Panc1 (cell line): Measurements from ENCODE around the gene EIF4G3. TPM values are rescaled to one million over a fixed set of nuclear protein-coding genes. Genes with fewer than 3 reads are reported as not detected.
"Not testable (repeated sequence)": the region's sequence is repeated elsewhere in the genome, so short reads cannot be mapped to it uniquely, and the experiment has no call there.

Source experiments
- ATAC-seq: fragments of 200-7000 bp; cut with Tn5 transposase; 2 replicates; pipeline ENCODE4 v1.9.1; 2020; ENCODE audit warnings: mild to moderate bottlenecking, moderate library complexity
- BruUV-seq: library from RNA; stranded (reverse); fragments of 400-500 nt; replicated peaks from 2 replicates; lab custom pipeline; 2021; lab: Mats Ljungman, UMichigan
- CTCF ChIA-PET: fragments of 300-600 bp; sonication (Branson Sonifier 250); formaldehyde crosslinking; loops from one replicate; lab custom pipeline; 2022; ENCODE audit warnings: antibody characterized with exemption; lab: Charles Lee
- POLR2A ChIA-PET: fragments of 300-600 bp; sonication (Branson Sonifier 250); formaldehyde crosslinking; loops from one replicate; lab custom pipeline; 2022; ENCODE audit warnings: antibody characterized with exemption; lab: Charles Lee
- DNase-seq: peaks from one replicate; pipeline ENCODE4 v3.0.0-alpha.2; 2010; ENCODE audit warnings: low read depth, low spot score
- H3K27ac ChIP-seq: 2 replicates; pipeline ENCODE4 v1.5.1; 2011; ENCODE audit warnings: mild to moderate bottlenecking, low read length, inconsistent platforms
- H3K27me3 ChIP-seq: fragments of 200-500 bp; sonication (Bioruptor generic); 2 replicates; pipeline ENCODE4 v1.6.0; 2014; ENCODE audit warnings: low read length, inconsistent platforms; ENCODE audit not compliant: control insufficient read depth, insufficient read depth
- H3K36me3 ChIP-seq: fragments of 200-500 bp; sonication (Bioruptor generic); 2 replicates; pipeline ENCODE4 v1.5.1; 2014; ENCODE audit warnings: inconsistent platforms, mild to moderate bottlenecking, low read length, moderate library complexity; ENCODE audit not compliant: control insufficient read depth, insufficient read depth
- H3K4me1 ChIP-seq: 2 replicates; pipeline ENCODE4 v1.5.1; 2011; ENCODE audit warnings: inconsistent platforms, mild to moderate bottlenecking, low read length, moderate library complexity; ENCODE audit not compliant: control insufficient read depth, insufficient read depth
- H3K4me3 ChIP-seq, 2 experiments: 2 replicates each; pipeline ENCODE4 v1.5.1; 2011 to 2012; ENCODE audit warnings: low read depth in 2 of 2, low read length in 2 of 2, mild to moderate bottlenecking in 2 of 2, inconsistent platforms in 1 of 2, moderate library complexity in 1 of 2
- H3K9me3 ChIP-seq: fragments of 200-500 bp; sonication (Bioruptor generic); 2 replicates; pipeline ENCODE4 v1.5.1; 2014; ENCODE audit warnings: low read depth, mild to moderate bottlenecking, inconsistent platforms, low read length, moderate library complexity; ENCODE audit not compliant: control insufficient read depth, insufficient read depth
- CTCF ChIP-seq: fragments of 450-650 bp; IDR thresholded peaks from 2 replicates; pipeline ENCODE4 v1.5.1; 2017; ENCODE audit warnings: mild to moderate bottlenecking
- POLR2AphosphoS5 ChIP-seq: IDR thresholded peaks from 2 replicates; pipeline ENCODE4 v1.6.1; 2012; ENCODE audit warnings: mild to moderate bottlenecking, low read depth, low read length, moderate library complexity
- REST ChIP-seq, 2 experiments: IDR thresholded peaks; 2 replicates each; pipeline ENCODE4 v1.6.1; 2011 to 2012; ENCODE audit warnings: low read depth in 2 of 2, control low read depth in 1 of 2, low read length in 1 of 2, mild to moderate bottlenecking in 1 of 2, moderate library complexity in 1 of 2; ENCODE audit not compliant: insufficient read depth in 1 of 2
- SIN3A ChIP-seq: IDR thresholded peaks from 2 replicates; pipeline ENCODE4 v1.6.1; 2012; ENCODE audit warnings: low read depth, mild to moderate bottlenecking, low read length, moderate library complexity, borderline replicate concordance; ENCODE audit not compliant: insufficient read depth
- TCF7L2 ChIP-seq: IDR thresholded peaks from 2 replicates; pipeline ENCODE4 v1.6.1; 2011; ENCODE audit warnings: mild to moderate bottlenecking, low read depth, low read length, inconsistent platforms
- in situ Hi-C: cut with HindIII; loops from 2 replicates; pipeline ENCODE4 v1.10.0; 2016; ENCODE audit warnings: low sequenced_read_pairs, low pct_unique_long_range_greater_than_20kb
- intact Hi-C: fragments of 100-400 bp; cut with micrococcal nuclease; formaldehyde crosslinking; loops from one replicate; pipeline ENCODE4 v1.10.0; 2022; ENCODE audit not compliant: unreplicated experiment
- total RNA-seq: library from RNA; stranded (reverse); gene quantifications from one replicate; pipeline ENCODE4 v1.2.1, GENCODE V29; 2021; ENCODE audit not compliant: unreplicated experiment

The EIF4G3 gene
- total RNA-seq, 1 experiment from 2014 or later: 78.6 TPM

GRCh38 chr1:21201650-21202049, 25.0 kb upstream of the EIF4G3 start:
- BruUV-seq: no TSS peak
- CTCF ChIA-PET: interaction anchor here (0.6 to 0.7 kb wide), 2 partner anchors 397 to 1060 kb away, joined by 3 to 4 read pairs; no protein-coding TSS in a partner anchor
- no peaks in the 10 kb centered on the region for H3K27me3 ChIP-seq

DNA sequence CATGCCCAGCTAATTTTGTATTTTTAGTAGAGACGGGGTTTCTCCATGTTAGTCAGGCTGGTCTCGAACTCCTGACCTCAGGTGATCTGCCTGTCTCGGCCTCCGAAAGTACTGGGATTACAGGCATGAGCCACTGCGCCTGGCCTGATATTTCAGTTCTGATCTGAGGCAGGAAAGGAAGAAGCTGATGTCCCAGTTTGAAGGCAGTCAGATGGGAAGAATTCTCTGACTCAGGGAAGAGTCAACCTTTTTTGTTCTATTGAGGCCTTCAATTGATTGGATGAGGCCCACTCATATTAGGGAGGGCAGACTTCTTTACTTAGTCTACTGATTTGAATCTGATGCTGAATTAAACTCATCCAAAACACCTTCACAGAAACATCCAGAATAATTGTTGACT, 24.5 kb upstream of the EIF4G3 start:
- POLR2A ChIA-PET, DNase-seq, H3K9me3 ChIP-seq, intact Hi-C loops, H3K36me3 ChIP-seq, in situ Hi-C loops, H3K27ac ChIP-seq, H3K4me3 ChIP-seq, ATAC-seq, H3K27me3 ChIP-seq, H3K4me1 ChIP-seq, BruUV-seq: not testable (repeated sequence)
- CTCF ChIA-PET: interaction anchor here (0.5 to 0.6 kb wide), 2 partner anchors 17 to 1061 kb away, joined by 3 read pairs; no protein-coding TSS in a partner anchor

More at GRCh38 chr1:21201650-21202049, 25.0 kb upstream of the EIF4G3 start:
- in situ Hi-C loops (no loop called here), intact Hi-C loops (no loop called here)
- no peak for TF ChIP-seq POLR2AphosphoS5
- no peak for TF ChIP-seq SIN3A
- TF ChIP-seq REST (IDR thresholded peaks at IDR 0.05; ENCODE audit: insufficient read depth in 1 of 2, low read depth in 2 of 2, low read length in 1 of 2): no peak
- TF ChIP-seq TCF7L2: no peak
- no peak for TF ChIP-seq CTCF
- DNase-seq (no peak), ATAC-seq (no peak)
- Histone ChIP-seq H3K36me3 (no peaks in the 10 kb centered on the region), H3K4me1 (no peaks in the 10 kb centered on the region; the same call in 1 of the 2 replicates), H3K27ac (no peak overlapping the region), H3K9me3 (no peaks in the 10 kb centered on the region), H3K4me3 (no peak overlapping the region)
- POLR2A ChIA-PET: no interaction called here

- POLR2A ChIA-PET: no interaction called here
- H3K9me3 ChIP-seq: no peaks in the 10 kb centered on the region
- no peaks in the 10 kb centered on the region for H3K36me3 ChIP-seq
- in situ Hi-C loops: no loop called here
- no peaks in the 10 kb centered on the region; the same call in 1 of the 2 replicates for H3K4me1 ChIP-seq
- H3K27me3 ChIP-seq: no peaks in the 10 kb centered on the region
- intact Hi-C loops: no loop called here
- BruUV-seq: no TSS peak
- ATAC-seq (no peak), DNase-seq (no peak)
- CTCF ChIA-PET: interaction anchor here (0.5 to 0.7 kb wide), 2 partner anchors 18 to 696 kb away, joined by 3 to 4 read pairs; no protein-coding TSS in a partner anchor
- H3K27ac ChIP-seq: no peak overlapping the region
- no peak overlapping the region for H3K4me3 ChIP-seq
- TF ChIP-seq POLR2AphosphoS5: no peak
- no peak for TF ChIP-seq SIN3A
- TF ChIP-seq REST (IDR thresholded peaks at IDR 0.05; ENCODE audit: insufficient read depth in 1 of 2, low read depth in 2 of 2, low read length in 1 of 2): no peak
- no peak for TF ChIP-seq TCF7L2
- no peak for TF ChIP-seq CTCF
Measured at GRCh38 chr1:21200767-21201166, 24.1 kb upstream of the EIF4G3 start.
